NCI-H748 treated with DMSO at 0.1 percent for 48 hours (cell line): ENCODE results near the gene ANKRD37.
"Not testable (repeated sequence)": the region's sequence is repeated elsewhere in the genome, so short reads cannot be mapped to it uniquely, and the experiment has no call there.

Experiments used
- DNase-seq: peaks from one replicate; lab custom pipeline; 2025; lab: John Stamatoyannopoulos, UW

Gene ANKRD37, protein sequence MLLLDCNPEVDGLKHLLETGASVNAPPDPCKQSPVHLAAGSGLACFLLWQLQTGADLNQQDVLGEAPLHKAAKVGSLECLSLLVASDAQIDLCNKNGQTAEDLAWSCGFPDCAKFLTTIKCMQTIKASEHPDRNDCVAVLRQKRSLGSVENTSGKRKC

GRCh38 chr4:185396724-185397385 is at the start of gene ANKRD37:
Gene ANKRD37 (plus strand): TSS chr4:185396841. CDS start chr4:185396924, 83 bp downstream.
- DNase-seq: peak; percentile 52

GRCh38 chr4:185346975-185347601 is 49.6 kb upstream of the ANKRD37 start:
- DNase-seq: no peak

GRCh38 chr4:185351691-185352090 is 45.0 kb upstream of the ANKRD37 start:
- no peak for DNase-seq

- no peak for DNase-seq
Measured at GRCh38 chr4:185352202-185352601, 44.4 kb upstream of the ANKRD37 start.

DNA sequence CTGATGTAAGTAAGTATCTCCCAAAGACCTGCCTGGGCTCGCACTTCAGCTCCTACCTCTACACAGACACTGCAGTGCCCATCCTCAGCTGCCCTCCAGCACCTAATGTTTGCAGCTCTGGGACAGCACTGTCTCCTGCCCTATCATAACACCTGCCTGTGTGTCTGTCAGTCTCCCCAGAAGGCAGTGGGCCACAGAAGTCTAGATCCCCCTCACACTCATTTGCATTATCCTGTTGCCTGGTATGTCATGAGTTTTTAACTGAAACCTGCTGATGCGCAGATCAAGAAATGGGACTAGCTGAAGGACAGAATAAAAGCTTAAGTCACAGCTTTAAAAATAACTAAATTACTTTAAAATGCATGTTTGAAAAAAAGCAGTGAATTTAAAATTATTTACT is 43.9 kb upstream of the ANKRD37 start:
- DNase-seq: no peak

DNA sequence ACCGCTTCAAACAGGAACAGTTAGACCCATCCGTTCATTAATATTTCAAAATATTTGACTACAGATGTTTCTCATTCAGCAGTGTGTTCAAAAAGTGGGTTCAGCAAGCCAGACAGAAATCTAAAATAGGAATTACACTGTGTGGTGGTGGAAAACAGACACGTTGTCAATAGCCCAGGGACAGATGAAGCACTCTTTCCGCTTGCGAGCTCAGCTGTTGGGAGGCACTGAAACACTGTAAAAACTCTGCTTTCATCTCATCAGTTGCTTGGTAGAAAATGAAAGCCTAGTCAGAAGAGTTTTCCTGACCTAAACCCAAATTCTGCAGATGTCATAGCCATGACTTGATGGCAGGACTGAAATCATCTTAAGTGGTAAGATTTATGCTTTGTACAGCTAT is 39.4 kb upstream of the ANKRD37 start:
- DNase-seq: no peak

DNA sequence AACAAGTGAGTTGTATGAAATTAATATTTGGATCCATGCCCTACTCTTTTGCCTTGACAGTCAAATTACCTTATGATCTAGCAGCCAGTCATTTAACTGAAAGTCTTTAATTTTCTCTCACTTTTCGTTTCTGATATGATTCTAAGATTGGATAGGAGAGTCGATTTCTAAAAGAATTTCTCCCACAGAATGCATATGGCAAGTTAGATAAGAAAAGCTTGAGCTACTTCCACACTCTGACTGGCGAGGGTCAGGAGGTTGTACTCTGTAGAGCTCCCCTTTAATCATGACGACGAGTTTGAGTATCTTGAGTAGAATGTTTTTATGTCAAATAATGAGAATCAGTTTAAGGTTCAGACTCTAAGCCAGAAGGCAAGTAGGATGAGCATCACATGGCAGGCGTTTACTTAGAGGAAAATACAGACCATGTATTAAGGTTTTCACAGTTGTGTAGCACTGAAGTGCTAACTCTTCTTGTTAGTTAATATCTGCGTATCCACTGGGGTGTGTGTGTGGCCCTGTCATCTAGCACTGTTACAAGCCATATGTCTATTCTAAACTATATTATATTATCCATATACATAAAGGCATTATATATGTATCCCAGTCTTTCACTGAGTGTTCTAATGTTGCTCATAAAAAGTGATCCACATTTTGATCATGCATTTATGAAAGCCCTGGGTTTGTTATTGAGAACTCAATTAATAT is 38.8 kb upstream of the ANKRD37 start:
- no peak for DNase-seq

- DNase-seq: no peak
Measured at GRCh38 chr4:185358514-185358913, 38.1 kb upstream of the ANKRD37 start.

DNA sequence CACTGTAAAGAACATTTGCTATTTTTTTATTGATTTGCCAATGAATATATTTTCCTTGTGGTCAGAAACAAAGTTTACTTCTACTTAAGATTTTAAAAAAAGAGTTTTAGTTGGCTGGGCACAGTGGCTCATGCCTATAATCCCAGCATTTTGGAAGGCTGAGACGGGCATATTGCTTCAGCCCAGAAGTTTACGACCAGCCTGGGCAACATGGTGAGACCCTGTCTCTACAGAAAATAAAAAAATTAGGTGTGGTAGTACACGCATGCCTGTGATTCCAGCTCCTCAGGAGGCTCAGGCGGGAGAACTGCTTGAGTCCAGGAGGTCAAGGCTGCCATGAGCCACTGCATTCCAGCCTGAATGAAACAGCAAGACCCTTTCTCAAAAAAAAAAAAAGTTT is 37.7 kb upstream of the ANKRD37 start:
- DNase-seq: no peak

GRCh38 chr4:185359767-185360446 is 36.7 kb upstream of the ANKRD37 start:
- DNase-seq: no peak

DNA sequence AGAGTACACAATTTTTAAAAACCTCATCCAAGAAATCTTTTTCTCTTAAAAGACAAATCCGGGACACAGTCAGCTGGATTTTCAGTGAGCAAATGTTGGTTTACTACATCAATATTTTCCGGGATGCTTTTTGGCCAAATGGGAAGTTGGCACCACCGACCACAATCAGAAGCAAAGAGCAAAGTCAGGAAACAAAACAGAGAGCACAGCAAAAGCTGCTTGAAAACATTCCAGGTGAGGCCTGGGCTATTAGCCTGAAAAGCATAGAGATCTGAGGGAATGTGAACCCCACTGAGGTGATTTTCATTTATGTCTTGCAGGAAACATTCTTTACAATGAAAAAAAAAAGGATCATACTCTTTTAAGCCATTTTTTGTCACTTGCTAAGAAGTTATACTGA is 34.8 kb upstream of the ANKRD37 start:
- DNase-seq: no peak

DNA sequence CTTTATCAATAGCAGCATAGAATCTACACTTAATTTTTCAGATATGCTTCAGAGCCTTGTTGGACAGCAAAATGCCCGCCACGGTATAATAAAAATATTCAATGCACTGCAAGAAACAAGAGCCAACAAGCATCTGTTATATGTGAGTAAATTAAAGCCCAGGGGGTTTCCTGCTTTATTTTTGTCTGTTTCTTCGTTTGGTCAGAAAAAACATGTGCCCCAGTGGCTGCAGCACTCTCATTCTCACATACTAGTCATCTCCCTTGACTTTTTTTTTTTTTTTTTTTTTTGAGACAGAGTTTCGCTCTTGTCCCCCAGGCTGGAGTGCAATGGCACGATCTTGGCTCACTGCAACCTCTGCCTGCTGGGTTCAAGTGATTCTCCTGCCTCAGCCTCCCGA is 34.1 kb upstream of the ANKRD37 start:
- DNase-seq: not testable (repeated sequence)

- no peak for DNase-seq
Measured at GRCh38 chr4:185363251-185363650, 33.4 kb upstream of the ANKRD37 start.

DNA sequence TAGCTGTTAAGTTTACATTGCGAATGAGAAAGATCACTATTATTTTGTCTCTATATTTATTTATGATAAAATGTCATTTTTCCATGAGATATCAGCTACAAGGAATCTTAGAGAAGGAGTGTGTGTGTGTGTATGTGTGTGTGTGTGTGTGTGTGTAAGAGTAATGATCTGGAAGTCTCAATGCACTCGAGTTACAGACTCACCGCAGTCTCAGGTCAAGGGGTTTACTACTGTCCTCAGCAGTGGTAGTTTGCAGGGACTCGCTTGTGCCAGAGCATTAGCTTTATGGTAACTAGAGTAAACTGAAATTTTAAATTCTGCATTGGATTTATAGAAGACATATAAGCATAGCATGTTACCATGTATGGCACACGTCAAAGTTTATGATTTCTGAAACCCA is 31.8 kb upstream of the ANKRD37 start:
- DNase-seq: no peak

GRCh38 chr4:185369731-185370130 is 26.9 kb upstream of the ANKRD37 start:
- DNase-seq: no peak

DNA sequence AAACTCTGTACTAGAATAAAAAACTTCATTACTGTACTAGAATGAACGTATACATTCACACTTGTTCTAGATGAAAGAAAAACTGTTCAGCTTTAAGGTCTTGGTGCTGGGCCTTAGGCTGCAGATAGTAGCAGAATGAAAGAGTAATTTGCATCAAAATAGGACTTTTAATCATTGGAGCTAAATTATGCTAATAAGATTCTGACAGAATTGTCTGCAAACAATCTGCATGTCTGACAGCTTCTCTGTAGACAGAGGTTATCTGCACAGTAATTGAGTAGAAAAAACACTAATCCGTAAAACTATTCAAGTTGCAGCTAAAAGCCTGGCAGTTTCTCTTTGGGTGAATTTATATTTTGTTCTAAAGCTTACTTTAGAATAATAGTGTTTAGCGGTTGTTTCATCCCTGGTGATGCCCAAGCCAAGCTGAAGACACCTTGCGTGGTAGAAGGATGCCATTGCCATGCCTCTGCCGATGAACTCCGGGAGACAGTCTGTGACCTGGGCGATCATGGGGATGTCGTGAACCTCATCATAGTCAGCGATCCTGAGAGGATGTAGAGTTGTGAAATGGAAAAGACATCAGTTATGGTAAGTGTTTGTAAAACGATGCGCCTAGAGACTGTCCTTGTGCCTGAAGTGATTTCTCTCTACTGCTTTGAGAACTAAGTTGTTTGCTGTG is 26.2 kb upstream of the ANKRD37 start:
- no peak for DNase-seq

DNA sequence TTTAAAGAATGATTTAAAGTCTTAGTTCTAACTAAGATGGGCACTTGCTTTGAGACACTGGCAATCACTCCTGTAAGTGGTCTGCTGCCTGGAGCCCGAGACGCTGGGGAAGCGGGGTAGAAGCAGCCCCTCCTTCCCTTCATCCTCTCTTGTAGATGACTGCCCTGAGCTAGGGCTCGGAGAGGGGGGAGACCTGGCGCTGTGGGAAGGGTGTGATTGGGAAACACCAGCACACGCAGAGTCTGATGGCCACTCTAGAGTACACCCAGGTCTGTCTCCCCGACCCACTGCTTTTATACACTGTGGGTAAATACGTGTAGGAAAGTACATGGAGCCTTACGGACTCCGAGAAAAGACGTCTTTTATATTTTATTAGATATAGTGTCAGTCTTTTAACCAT is 24.9 kb upstream of the ANKRD37 start:
- no peak for DNase-seq

GRCh38 chr4:185374027-185374426 is 22.6 kb upstream of the ANKRD37 start:
- no peak for DNase-seq

- DNase-seq: no peak
Measured at GRCh38 chr4:185374573-185374972, 22.1 kb upstream of the ANKRD37 start.

- no peak for DNase-seq
Measured at GRCh38 chr4:185378264-185378663, 18.4 kb upstream of the ANKRD37 start.

- DNase-seq: no peak
Measured at GRCh38 chr4:185379326-185380295, 17.0 kb upstream of the ANKRD37 start.
